MM.1S (cell line): ENCODE results near the gene HACL1.

ENCODE experiments used
- EZH2 ChIP-seq: fragments of 300-600 bp; sonication (generic); optimal IDR thresholded peaks from 2 replicates; pipeline ENCODE3; 2017; ENCODE audit warnings: low read depth, mild to moderate bottlenecking, antibody characterized with exemption, low read length, mixed read lengths
- EZH2phosphoT487 ChIP-seq: fragments of 300-600 bp; sonication (generic); IDR thresholded peaks from 2 replicates; pipeline ENCODE4 v1.6.1; 2018; ENCODE audit warnings: antibody characterized with exemption, low read length
- TF ChIP-seq, protein P1 (sequence below): fragments of 300-600 bp; sonication (generic); IDR thresholded peaks from 2 replicates; pipeline ENCODE4 v1.5.1; 2016; ENCODE audit warnings: antibody characterized with exemption, low read length, mixed read lengths

DNA sequence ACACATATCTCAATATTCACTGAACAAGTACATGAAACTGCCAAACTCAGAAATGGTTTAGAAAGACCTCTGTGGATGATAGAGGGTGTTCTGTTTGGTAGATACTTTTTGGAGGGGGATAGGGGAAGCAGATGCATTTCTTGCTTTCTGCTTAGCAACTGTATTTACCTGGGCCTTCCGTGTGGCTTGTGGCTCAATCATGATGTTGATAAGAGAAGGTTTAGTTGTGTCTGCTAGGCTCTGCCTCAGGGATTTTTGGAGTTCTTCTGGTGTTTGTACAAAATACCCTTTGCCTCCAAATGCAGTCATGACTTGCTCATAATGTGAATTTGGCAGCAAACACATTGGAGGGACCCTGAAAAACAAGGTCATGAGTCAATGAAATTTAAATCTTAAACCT, 38.2 kb downstream of the HACL1 start:
- TF ChIP-seq, protein P1, sequence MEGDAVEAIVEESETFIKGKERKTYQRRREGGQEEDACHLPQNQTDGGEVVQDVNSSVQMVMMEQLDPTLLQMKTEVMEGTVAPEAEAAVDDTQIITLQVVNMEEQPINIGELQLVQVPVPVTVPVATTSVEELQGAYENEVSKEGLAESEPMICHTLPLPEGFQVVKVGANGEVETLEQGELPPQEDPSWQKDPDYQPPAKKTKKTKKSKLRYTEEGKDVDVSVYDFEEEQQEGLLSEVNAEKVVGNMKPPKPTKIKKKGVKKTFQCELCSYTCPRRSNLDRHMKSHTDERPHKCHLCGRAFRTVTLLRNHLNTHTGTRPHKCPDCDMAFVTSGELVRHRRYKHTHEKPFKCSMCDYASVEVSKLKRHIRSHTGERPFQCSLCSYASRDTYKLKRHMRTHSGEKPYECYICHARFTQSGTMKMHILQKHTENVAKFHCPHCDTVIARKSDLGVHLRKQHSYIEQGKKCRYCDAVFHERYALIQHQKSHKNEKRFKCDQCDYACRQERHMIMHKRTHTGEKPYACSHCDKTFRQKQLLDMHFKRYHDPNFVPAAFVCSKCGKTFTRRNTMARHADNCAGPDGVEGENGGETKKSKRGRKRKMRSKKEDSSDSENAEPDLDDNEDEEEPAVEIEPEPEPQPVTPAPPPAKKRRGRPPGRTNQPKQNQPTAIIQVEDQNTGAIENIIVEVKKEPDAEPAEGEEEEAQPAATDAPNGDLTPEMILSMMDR = no peak
- TF ChIP-seq EZH2 (no peak), EZH2phosphoT487 (no peak)
